GM19452 (cell line): ENCODE data around the gene ID4.

Source experiments
- ATAC-seq: cut with Tn5 transposase; IDR thresholded peaks from one replicate; pipeline ENCODE4 v1.9.1; 2021; ENCODE audit not compliant: unreplicated experiment

The ID4 gene

DNA sequence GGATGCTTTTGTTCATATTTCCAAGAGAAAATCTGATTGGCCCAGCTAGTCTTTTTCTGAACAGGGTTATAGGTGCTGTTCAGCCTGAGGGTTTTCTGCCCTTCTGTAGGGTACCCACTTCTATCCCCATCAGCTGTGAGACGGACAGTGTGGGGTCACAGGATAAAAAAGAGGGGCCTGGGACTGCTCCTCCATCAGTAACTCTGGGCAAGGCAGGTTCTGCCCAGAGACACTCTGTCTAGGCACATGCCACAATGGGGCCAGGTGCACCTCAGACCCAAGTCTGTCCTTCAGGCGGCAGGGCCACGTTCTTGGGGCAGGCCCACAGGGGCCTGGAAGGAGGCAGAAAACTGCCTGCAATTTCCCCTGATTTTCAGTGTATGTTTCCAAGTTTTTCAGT is 20.0 kb downstream of the ID4 start:
- ATAC-seq: no peak

DNA sequence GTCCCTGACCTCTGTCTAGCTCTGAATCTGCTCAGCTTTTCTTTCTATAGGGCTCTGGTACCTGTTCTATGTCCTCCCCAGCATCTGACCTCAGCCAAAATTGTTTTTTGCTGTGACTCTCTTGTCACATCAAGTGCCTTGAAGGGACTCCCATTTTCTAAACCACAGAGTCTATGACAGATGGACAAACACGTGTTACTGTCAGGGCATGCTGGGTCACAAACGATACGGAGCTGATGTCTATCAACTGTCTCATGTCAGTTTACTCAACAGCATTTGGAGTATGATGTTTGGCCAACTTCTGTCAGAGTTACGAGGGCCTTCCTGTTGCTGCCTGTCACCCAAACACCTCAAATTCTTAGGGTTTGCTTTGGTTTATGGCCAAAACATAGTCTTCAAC is 20.5 kb downstream of the ID4 start:
- no peak for ATAC-seq

GRCh38 chr6:19860235-19860877 is 23.2 kb downstream of the ID4 start:
- ATAC-seq: no peak

DNA sequence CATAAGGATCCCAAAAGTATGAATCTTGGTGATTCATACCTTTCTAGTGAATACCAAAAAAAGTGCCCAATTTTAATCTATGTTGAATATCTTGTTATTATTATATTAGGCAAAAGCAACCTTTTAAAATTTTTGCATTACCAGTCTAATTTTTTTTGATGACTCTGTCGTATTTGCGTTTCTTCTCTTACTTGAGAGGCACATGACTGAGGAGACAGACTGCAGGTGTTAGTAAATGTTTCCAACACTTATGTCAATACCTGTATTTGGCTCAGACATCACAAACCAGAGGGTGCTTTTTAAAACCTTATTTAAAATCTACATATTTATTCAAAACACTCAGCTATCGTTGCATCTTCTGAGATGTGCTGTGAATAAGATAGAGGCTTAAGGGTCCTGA is 27.1 kb downstream of the ID4 start:
- ATAC-seq: no peak

GRCh38 chr6:19865178-19865577 is 28.0 kb downstream of the ID4 start:
- ATAC-seq: no peak

- no peak for ATAC-seq
Observed at GRCh38 chr6:19866173-19866984, 29.2 kb downstream of the ID4 start.

DNA sequence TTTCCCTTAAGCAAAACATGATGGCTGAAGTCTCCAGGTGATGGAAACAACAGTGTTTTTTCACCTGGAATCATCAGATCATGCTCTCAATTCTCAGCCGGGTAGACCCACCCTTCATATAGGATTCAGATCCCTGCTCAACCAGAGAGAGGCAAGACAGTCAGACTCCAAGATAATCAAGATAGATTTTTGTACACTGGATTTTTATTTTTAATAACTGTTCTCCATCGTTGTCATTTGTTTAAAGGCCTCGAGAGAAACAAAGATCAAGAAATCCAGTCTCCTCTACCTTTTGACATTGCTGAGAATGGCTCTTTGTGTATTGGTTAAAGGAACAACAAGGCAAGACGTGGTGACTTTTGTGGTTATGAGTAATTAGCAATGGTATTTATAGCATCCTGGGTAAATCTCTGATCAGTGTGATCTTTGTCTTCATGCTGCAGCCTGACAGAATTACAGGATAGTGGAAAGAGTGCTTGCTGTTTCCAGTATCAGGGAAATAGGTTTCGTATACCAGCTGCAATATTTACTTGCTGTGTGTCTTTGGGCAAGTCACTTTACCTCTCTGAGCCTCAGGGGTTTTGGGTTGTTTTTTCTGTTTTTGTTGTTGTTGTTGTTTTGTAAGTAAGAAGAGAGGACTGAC is 29.9 kb downstream of the ID4 start:
- ATAC-seq: no peak

DNA sequence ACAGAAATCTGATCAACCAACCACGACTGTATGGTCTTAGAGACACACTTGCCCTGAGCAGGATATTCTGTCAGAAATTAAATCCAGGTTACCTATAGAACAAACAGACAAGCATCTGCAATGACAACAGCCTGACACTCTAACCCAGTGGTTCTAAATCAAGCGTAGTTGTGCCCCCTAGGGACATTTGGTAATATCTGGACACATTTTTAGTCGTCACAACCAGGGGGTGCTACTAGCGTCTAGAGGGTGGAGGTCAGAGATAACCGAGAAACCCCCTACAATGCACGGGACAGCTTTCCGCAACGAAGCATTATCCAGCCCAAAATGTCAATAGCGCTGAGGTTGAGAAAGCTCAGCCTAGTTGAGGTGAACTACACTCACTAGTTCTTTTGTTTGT is 32.3 kb downstream of the ID4 start:
- ATAC-seq: no peak

DNA sequence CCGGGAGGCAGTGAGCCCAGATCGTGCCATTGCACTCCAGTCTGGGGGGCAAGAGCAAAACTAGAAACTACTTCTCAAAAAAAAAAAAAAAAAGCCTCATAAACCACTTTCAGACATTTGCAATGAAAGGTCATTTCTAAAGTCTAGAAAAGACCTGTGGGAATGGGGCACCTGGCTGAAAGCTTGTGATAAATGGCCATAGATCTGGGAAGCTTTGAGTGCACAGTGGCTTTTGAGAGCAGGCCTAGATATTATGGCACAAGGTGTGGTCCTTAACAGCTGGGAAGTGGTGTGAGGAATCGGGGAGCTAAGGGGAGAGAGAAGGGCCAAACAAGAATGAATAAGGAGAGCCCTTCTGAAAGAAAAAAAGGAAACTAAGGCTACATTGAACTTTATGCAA is 33.2 kb downstream of the ID4 start:
- no peak for ATAC-seq

GRCh38 chr6:19873031-19873430 is 35.9 kb downstream of the ID4 start:
- no peak for ATAC-seq

GRCh38 chr6:19876672-19877071 is 39.5 kb downstream of the ID4 start:
- ATAC-seq: no peak

DNA sequence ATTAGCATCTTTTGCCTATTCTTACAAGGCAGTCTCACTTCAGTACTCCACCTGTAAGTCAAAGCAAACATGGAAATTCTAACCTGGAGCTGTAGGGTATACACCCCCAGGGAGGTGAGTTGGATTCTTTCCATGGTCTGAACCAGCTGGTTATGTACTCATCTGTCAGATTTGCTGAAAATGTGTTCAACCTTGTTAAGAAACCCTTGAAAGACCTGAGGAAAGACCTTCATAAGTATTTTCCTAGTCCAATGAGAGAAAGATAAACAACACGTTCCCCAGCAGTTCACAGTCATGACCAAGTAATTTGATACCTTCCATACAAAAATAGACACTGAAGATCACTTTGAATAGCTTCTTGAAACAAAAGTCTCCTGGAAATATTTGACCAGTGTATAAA is 42.5 kb downstream of the ID4 start:
- ATAC-seq: no peak

DNA sequence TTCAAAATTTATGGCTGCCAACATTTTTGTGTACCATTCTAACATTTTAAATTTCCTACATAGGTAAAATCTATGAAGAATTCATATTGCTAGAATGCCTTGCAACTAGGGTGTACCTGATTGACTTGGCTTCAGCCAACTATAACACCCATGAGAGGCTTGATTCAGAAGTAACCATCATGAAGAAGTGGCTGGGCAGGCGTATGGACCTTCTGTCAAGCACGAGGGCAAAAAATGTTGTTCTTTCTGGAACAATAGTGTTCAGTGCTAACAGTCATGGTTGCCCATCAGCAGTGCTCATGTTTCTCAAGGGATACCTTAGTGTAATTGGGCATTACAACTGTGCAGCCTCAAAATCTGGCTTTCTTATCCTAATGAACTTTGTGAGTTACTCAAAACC is 42.9 kb downstream of the ID4 start:
- ATAC-seq: no peak

DNA sequence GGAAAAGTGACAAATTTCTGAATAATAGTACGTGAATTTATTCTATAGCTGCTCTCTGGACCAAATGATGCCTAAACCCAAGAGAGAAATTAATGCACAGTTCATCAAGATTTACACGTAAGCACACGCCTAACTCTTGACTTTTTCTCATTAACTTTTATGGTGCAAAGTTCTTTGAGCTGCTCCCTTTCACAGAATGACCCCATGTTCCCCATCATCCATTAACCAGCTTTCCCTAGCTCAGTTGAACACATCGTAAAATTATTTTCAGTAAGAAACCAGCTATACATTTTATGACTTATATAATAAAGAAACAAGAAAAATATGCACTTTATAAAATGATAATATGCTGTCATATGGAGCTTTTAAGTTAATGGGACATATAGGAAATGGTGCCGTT is 54.3 kb downstream of the ID4 start:
- ATAC-seq: no peak
